ENCODE measurements around the gene RSBN1.
"Not testable (repeated sequence)": the region's sequence is repeated elsewhere in the genome, so short reads cannot be mapped to it uniquely, and the experiment has no call there.

Gene RSBN1

GRCh38 chr1:113782406-113782805, 29.9 kb downstream of the RSBN1 start:
- no peak for DNase-seq (ENCODE audit: low read depth, low spot score)

DNA sequence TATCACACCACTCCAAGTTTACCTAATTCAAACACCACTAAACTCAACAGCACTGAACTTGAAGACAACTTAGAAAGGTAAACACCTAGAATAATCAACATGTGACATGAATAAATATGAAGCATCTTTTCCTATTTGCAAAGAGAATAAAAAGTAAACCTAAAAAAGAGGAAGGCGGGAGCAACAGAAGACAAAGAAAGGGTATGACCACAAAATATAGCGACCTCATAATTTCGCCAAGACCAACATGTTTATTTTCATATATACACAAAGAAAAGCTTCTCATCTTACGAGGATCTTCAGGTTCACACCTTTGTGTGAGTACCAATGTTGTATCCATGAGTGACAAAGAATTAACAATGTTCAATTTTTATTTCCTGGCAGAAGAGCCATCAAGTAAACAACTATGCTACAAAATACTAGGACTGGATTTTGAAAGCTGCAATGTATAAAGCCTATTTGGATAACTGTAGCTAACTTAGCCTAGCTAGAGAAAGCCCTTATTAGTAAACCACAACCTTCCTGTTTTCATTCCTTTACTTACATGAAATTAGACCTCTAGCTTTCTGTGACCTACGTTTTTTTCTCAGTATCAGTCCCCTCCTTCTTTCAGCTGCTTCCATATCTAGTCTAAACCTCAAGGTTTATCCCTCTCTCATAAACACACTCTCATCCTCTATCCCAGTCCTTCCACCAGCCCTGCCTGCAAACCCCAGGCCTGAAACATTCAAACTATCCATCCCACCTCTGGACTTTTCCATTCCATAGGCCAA, 31.7 kb downstream of the RSBN1 start:
- no peak for DNase-seq (ENCODE audit: low read depth, low spot score)

DNA sequence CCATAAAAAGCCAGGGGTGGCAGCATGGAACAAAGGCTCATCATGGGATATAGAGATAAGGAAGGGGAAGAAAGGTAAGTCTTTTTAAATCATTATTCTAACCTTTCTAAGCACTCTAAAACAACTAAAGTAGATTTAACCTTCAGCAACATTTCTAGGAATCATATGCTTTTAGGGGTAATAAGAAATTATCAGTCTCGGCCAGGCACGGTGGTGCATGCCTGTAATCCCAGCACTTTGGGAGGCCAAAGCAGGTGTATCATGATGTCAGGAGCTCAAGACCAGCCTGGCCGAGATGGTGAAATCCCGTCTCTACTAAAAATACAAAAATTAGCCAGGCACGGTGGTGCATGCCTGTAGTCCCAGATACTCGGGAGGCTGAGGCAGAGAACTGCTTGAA, 32.7 kb downstream of the RSBN1 start:
- no peak for DNase-seq (ENCODE audit: low read depth, low spot score)

DNA sequence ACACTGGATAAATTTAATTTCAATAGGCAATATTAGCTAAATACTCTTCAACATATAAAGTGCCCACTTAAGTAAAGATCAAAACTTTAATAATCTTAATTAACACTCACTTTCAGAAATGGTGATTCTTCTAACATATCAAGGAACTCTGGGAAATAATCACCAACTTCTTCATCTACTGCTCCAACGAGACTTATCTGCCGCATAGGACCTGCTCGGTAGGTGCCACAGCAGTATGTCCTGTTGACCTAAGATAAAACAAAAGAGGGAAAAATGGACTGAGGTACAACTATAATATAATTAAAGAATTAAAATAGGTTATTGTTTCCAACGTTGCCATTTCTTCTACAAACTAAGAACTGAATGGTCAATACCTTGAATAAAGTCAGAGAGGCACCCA, 34.7 kb downstream of the RSBN1 start:
- DNase-seq (ENCODE audit: low read depth, low spot score): no peak

- no peak for DNase-seq (ENCODE audit: low read depth, low spot score)
These were observed 42.2 kb downstream of the RSBN1 start for GRCh38 chr1:113770031-113770430.

DNA sequence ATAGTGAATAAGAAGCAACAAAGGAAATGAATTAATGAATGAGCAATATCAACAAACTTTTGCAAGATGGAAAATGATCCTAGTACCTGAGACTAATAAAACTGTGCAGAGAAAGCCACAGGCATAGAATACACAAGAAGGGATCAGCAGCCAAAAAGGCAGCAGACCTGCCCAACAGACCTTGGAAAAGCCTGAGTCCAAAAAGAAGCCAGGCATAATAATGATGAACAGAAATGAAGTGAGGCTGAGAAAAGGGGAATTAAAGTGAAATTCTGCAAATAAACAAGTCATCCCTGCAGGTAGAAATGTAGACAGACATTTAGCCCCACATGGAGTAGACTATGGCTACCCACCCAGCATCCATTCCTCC, 42.7 kb downstream of the RSBN1 start:
- DNase-seq (ENCODE audit: low read depth, low spot score): no peak

DNA sequence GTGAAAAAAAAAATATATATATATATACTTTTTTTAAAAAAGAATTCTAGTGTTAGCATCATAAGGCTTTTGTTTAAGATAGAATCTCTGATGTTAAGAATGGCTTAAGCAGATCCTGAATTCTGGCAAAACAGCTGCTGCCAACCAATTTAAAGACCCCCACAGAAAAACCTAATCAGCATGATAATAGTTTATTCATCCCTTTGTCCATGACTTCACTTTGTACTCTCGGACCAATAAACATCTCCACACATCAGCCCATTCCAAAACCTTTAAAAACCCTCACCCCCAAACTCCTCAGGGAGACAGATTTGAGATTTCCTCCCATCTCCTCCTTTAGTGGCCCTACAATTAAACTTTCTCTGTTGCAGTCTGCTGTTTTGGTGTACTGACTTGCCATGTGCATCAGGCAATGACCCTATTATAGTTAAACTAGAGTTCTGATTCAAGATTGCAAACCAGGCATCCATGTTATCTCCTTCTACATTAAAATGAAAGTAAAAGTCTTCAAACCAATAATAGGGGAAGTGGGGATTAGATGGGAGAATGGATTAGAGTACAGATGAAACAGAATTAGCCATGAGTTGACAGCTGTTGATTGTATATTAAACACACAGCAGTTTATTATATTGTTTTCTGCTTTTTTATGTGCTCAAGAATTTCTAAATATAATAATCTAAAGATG, 43.2 kb downstream of the RSBN1 start:
- no peak for DNase-seq (ENCODE audit: low read depth, low spot score)

DNA sequence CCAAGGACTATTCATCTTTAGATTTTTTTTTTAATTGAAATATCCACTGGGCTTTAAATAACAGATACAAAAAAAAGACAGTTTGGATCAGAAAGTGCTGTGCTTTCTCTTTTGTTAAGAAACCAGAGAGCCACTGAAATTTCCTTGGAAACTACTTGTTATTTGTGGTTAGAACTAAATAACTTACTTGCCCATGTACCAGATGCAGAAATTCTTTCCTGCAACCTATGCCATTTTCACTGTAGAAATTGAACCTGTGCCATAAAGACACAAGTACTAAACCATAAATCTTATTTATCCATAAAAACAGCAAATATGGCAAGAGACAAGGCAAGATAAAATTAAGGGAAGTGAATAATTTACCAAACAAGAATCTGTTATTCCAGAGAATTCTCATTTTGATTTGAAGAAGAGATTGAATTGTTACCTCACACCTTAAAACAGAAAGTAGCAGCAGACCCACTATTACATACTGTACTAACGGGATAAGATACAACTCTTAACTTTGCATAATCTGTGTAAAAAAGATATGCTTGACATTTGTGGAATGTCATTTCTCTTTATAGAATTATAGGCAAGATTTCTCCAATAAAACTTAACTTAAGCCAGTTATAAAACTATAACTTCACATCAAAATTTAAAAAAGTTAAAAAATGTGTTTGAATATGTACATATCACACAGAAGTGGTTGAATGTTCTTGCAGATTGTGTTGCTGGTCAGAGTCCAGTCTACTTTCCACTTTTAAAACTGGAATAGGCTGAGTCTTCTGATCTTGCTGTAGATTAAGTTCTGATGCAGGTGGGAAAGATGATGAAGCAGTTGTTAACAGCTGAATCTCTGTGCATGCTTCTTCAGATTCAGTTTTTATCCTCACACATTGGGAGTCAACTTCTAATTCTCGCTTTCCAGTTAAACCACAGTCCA, 46.7 kb downstream of the RSBN1 start:
- no peak for DNase-seq (ENCODE audit: low read depth, low spot score)

GRCh38 chr1:113763661-113764060, 48.6 kb downstream of the RSBN1 start:
- DNase-seq (ENCODE audit: low read depth, low spot score): no peak

GRCh38 chr1:113761937-113762336, 50.3 kb downstream of the RSBN1 start:
- no peak for DNase-seq (ENCODE audit: low read depth, low spot score)

DNA sequence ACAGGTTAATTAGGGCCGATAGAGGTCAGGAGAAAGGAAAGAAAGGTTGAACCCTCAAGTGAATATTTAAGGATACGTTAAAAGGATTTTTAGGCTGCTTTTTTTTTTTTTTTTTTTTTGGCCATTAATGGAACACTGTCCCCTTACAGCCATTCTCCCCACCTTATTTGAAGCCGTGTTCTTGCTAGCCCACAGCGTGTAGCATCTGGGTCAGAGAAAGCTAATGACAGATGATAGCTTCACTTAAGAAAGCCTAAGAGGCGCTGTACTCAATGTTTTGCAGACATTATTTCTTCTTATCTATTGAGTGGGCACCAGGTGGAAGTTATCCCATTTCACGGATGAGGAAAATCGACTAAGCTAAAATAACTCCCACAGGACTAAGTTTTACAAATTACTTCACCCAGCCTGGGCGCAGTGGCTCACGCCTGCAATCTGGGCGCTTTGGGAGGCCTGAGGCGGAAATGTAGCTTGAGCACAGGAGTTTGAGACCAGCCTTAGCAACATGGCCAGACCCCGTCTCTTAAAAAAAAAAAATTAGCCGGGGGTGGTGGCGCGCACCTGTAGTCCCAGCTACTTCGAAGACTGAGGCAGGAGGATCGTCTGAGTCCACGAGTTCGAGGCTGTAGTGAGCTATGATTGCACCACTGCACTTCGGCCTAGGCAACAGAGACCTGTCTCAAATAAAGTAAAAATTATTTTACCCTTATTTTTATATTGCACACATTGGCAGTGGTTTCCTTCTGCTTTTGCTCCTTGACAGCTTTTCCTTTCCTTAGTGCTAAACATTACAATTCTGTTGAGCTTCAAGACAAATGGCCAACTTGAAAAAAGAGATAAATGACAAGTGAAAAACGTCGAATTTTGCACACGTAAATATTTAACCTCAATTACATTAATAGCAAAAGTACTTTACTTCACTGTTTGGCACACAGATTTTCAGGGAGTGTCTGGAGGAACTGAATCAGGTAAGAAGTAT, 51.9 kb downstream of the RSBN1 start:
- DNase-seq (ENCODE audit: low read depth, low spot score): no peak

- DNase-seq (ENCODE audit: low read depth, low spot score): peak; percentile 20
These were observed 52.8 kb downstream of the RSBN1 start, which contains the start of gene PHTF1 for GRCh38 chr1:113759333-113760101. Gene PHTF1, minus strand, starts transcription at chr1:113759486. Its CDS starts 783 bp downstream, at chr1:113758703.

DNA sequence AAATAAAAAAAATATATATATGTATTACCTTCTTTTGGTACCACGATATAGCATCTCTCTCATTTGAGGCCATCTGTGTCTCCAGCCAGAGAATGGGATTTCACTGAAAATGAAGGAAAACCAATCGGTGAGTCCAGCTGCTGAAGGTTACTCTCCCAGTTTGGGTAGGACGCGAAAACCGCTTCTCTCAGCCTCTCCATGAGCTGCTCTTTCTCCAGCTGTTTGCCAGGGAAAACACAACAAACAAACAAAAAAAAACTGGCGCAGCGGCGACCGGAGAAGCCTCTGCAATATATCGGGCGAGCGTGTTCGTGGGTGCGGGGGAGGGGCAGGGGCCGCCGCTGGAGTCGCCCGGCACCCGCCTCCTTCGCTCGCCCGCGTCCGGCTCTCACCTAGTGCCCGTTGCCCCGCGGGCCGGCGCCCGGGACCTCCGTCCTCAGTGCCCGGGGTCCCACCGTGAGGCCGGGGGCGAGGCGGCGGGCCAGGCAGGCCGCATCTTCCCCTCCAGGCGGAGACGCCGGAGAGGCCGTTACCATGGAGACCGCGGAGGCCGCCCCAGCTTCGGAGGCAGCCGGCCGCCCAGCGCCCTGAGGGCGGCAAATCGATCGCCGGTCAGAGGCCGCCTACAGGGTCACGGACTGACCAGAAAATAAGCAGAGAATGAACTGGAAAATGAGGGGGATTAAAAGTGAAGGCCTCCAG, 53.5 kb downstream of the RSBN1 start:
- no peak for DNase-seq (ENCODE audit: low read depth, low spot score)

GRCh38 chr1:113756461-113756860, 55.8 kb downstream of the RSBN1 start:
- DNase-seq (ENCODE audit: low read depth, low spot score): no peak

DNA sequence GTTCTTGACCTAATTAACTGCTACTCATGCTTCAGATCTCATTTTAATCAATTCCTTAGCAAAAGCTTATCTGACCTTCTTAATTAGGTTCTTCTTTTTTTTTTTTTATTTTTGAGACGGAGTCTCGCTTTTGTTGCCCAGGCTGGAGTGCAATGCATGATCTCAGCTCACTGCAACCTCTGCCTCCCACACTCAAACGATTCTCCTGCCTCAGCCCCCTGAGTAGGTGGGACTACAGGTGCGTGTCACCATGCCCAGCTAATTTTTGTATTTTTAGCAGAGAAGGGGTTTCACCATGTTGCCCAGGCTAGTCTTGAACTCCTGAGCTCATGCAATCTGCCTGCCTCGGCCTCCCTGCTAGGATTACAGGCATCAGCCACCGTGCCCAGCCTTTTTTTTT, 58.9 kb downstream of the RSBN1 start:
- DNase-seq (ENCODE audit: low read depth, low spot score): not testable (repeated sequence)

- no peak for DNase-seq (ENCODE audit: low read depth, low spot score)
These were observed 60.8 kb downstream of the RSBN1 start for GRCh38 chr1:113751516-113751915.

GRCh38 chr1:113751114-113751513, 61.2 kb downstream of the RSBN1 start:
- DNase-seq (ENCODE audit: low read depth, low spot score): no peak

DNA sequence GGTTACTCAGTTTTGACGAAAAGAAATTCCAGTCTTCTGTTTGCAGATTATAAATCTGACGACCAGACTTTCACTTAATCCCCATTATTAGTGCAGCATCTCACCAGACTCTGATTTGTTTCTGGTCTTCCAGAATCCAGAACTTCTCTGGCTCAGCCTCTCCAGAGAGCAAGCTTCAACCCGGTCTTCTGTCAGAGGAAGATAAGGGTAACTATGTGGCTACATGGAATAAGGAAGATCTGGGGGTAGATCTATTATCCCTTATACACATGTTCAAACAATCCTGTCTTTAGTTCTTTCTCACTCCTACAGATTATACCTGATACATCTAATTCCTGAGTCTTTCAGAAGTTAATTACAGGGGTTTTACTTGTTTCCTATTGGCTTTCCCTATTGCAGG, 62.9 kb downstream of the RSBN1 start:
- DNase-seq (ENCODE audit: low read depth, low spot score): no peak

GRCh38 chr1:113747376-113747775, 64.9 kb downstream of the RSBN1 start:
- no peak for DNase-seq (ENCODE audit: low read depth, low spot score)

GRCh38 chr1:113745425-113745824, 66.9 kb downstream of the RSBN1 start:
- DNase-seq (ENCODE audit: low read depth, low spot score): no peak
